HG03469 (cell line): ENCODE measurements around the gene ENTPD5.
"Not testable (repeated sequence)": the region's sequence is repeated elsewhere in the genome, so short reads cannot be mapped to it uniquely, and the experiment has no call there.

Experiments used
- ATAC-seq: cut with Tn5 transposase; IDR thresholded peaks from one replicate; pipeline ENCODE4 v1.9.1; 2021; ENCODE audit warnings: mild to moderate bottlenecking, moderate library complexity, moderate number of reproducible peaks; ENCODE audit not compliant: unreplicated experiment

Gene ENTPD5

DNA sequence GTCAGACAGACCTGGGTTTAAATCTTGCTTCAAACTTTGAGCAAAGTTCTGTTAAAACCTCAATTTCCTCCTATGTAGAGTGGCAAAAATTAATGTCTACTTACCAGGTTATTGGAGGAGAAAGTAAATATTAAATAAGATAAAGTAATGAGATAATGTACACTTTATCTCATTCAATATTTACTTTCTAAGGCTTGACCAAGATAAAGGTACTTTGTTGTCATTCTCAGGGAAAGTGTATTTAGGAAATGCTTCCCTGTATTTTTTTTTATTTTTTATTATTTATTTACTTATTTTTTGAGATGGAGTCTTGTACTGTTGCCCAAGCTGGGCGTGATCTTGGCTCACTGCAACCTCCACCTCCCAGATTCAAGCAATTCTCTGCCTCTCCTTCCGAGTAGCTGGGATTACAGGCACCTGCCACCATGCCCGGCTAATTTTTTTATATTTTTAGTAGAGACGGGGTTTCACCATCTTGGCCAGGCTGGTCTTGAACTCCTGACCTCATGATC is 73.9 kb downstream of the ENTPD5 start:
- no peak for ATAC-seq

DNA sequence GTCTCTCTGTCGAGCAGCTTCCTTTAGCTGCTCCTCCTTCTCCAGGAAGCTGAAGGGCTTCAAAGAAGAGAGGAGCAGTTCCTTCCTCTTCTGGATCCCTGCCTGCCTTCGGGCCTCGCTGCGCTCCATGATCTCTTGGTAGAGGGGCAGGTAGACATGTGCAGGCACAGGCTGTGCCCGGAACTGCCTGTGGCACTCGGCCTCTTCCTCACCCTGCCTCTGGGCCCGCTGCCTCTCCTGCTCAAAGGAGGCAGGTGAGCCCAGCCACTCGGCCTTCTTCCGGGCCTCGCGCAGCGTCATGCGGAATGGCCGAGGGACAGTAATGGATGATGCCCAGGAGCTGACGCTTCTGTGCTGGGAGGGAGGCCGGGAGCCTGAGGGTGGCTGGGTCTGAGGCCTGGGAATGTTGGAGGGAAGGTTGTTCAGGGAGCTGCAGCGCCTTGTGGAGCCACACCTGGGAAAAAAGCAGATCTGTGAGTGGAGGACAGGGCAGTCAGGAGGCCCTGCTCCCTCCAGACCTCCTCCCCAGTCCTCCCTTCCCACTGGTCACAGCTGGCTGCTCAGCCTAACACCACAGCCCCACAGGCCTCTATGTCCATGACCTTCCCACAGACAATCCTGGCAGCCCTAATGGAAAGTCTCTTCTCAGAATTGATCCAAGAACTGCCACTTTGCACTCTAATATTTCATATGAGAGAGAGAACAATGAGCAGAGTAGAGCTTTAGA is 74.5 kb downstream of the ENTPD5 start:
- no peak for ATAC-seq

DNA sequence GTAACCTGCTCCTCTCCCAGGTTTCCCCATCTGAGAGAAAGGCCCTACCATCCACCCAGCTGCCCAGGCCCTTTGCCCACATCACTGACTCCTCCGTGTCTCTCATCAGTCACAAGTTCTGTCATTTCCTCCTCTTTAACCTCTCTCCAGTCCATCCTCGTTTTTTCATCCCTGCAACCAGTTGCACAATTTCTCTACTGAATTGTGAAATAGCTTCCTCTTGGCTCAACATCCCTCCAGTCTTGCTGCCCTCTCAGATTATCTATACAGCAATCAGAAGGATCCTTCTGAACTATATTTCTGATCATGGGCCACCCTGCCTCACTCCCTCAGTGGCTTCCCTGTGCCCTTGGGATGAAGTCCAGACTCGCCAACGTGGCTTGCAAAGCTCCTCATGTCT is 76.0 kb downstream of the ENTPD5 start:
- ATAC-seq = no peak

GRCh38 chr14:73942180-73942579 is 76.9 kb downstream of the ENTPD5 start:
- ATAC-seq = no peak

DNA sequence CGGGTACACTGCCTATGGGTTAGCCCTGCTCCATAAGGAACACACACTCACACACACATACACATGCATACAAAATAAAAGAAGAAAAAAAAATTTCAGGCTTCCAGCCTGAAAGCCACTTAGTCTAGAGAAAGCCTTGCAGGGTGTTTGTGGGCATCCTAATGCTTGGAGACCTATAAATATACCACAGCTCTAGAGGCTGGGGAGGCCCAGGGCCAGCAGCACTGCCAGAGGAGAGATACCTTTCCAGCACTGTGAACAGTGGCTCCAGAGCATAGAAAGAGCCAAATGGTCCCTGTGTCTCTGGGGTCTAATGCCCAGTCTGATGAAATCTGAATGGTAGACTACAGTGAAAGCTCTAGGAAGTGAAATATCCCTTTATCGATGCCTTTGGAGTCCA is 82.1 kb downstream of the ENTPD5 start:
- no peak for ATAC-seq

GRCh38 chr14:73936548-73936947 is 82.5 kb downstream of the ENTPD5 start:
- ATAC-seq = no peak

DNA sequence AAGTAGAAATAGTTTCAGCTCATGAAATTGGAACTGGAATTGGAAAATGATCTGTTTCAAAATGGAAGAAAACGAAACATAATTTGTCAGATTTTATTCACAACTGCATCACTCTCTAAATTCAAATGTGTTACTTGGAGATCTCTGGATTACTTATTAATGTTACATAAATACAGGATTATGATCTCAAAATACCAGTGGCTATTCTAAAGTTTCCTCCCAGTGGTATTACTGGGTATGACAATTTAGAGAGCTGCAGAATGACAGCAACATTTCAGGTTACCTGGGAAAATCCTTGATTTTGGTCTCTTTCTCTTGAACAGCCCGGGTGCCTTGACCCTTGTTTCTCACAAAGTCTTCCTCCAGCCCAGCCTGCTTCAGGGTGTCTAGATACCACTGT is 83.4 kb downstream of the ENTPD5 start:
- no peak for ATAC-seq

GRCh38 chr14:73924337-73924736 is 94.8 kb downstream of the ENTPD5 start:
- ATAC-seq = no peak

- ATAC-seq = not testable (repeated sequence)
These were observed 99.6 kb downstream of the ENTPD5 start for GRCh38 chr14:73919457-73919856.

DNA sequence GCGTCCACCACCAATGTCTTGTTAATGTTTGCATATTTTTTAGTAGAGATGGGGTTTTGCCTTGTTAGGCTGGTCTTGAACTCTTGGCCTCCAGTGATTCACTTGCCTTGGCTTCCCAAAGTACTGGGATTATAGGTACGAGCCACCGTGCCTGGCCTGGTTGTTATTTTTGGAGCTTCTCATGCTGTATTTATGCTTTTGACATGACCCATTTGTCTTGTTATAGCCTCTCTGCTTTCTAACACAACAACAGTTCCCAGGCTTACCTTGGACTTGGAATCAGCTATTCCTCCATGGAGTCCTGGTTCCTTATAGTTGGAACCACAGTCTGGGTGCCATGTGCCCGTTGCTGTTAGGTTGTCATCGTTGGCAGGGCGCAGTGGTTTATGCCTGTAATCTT is 102.8 kb downstream of the ENTPD5 start:
- no peak for ATAC-seq

- no peak for ATAC-seq
These were observed 105.8 kb downstream of the ENTPD5 start for GRCh38 chr14:73913256-73913655.

DNA sequence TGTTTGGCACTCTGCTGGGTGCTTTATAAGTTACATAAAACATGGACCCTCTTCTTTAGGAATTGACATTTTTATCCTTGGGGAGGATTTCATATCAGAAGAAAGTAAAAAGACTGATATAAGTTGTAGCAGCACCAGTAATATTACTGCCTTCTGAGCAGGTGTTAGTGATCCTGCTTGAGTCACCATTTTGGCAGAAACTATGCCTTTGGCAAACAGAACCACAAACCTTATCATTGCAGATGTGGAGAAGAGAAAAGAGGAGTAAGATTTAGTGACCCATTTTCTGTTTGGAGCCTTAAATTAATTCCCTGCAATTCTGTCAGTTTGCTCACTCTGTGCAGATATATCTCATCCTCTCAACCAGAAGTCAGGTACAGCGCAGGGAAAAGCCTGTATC is 109.4 kb downstream of the ENTPD5 start:
- ATAC-seq = no peak
